Peyer's patch (tissue), 4 donors: ENCODE results near the gene HSF4. TPM values are rescaled to one million over a fixed set of nuclear protein-coding genes. Genes with fewer than 3 reads are reported as not detected.

Experiments
- DNase-seq, 3 donors: peaks; one replicate each; pipeline ENCODE4 v3.0.0-alpha.2; 2017 to 2019
- H3K27ac ChIP-seq, 4 donors: fragments of 200-600 bp; sonication (generic); one replicate each; pipeline ENCODE4 v1.5.1; 2016 to 2019
- H3K27me3 ChIP-seq, 2 donors: fragments of 200-600 bp; sonication (generic); one replicate each; pipeline ENCODE4 v1.5.1; 2019
- H3K36me3 ChIP-seq, 3 donors: fragments of 200-600 bp; sonication (generic); one replicate each; pipeline ENCODE4 v1.5.1; 2016 to 2019
- H3K4me1 ChIP-seq, 4 donors: fragments of 200-600 bp; sonication (generic); one replicate each; pipeline ENCODE4 v1.5.1; 2016 to 2019
- H3K4me3 ChIP-seq, 4 donors: fragments of 200-600 bp; sonication (generic); 1 replicate in 3 of 4; 2 replicates in 1 of 4; pipeline ENCODE4 v1.5.1; 2016 to 2019; ENCODE audit warnings: mild to moderate bottlenecking in 1 of 4
- H3K9me3 ChIP-seq, 4 donors: fragments of 200-600 bp; sonication (generic); one replicate each; pipeline ENCODE4 v1.5.1; 2016 to 2019; ENCODE audit warnings: mild to moderate bottlenecking in 1 of 4
- CTCF ChIP-seq, 6 experiments: fragments of 450-650 bp in 4 of 6; fragments of 200-600 bp in 2 of 6; sonication (generic) in 1 of 6; IDR thresholded peaks; one replicate each; pipeline ENCODE4 v1.5.1; 2017 to 2019; ENCODE audit warnings: antibody characterized with exemption in 6 of 6, mild to moderate bottlenecking in 3 of 6, moderate library complexity in 1 of 6
- POLR2A ChIP-seq, 2 donors: fragments of 450-650 bp; IDR thresholded peaks; one replicate each; pipeline ENCODE4 v1.5.1; 2017; ENCODE audit warnings: antibody characterized with exemption in 2 of 2, mild to moderate bottlenecking in 2 of 2, moderate library complexity in 2 of 2
- total RNA-seq, 4 donors: library from RNA; depleted of rRNA; stranded (reverse); fragments of >200 nt; gene quantifications; one replicate each; pipeline ENCODE4 v1.1.0, GENCODE V29; 2016

Gene HSF4
- total RNA-seq, 4 donors from 2014 or later, result 15.6 to 140 (median 69.8) TPM

GRCh38 chr16:67142342-67142741 lies 22.2 kb upstream of the HSF4 start:
- Histone ChIP-seq H3K9me3 (no peaks in the 10 kb centered on the region), H3K27ac (no peak overlapping the region), H3K4me1 (no peaks in the 10 kb centered on the region), H3K27me3 (no peaks in the 10 kb centered on the region), H3K36me3 (peaks cover 0 to 97% (median 4%) of the 10 kb centered on the region in 3 donors), H3K4me3 (no peak overlapping the region)
- TF ChIP-seq CTCF (IDR thresholded peaks at IDR 0.05) (no peak), POLR2A (IDR thresholded peaks at IDR 0.05) (no peak)
- no peak for DNase-seq

- peaks cover 0 to 79% (median 4%) of the 10 kb centered on the region in 3 donors for H3K36me3 ChIP-seq
- TF ChIP-seq POLR2A (IDR thresholded peaks at IDR 0.05), result no peak
- TF ChIP-seq CTCF (IDR thresholded peaks at IDR 0.05), result no peak
- H3K4me1 ChIP-seq, result peaks cover 0 to 2% (median 0%) of the 10 kb centered on the region in 4 donors
- H3K27me3 ChIP-seq, result no peaks in the 10 kb centered on the region
- no peak overlapping the region for H3K4me3 ChIP-seq
- no peak overlapping the region for H3K27ac ChIP-seq
- no peaks in the 10 kb centered on the region for H3K9me3 ChIP-seq
- no peak for DNase-seq
Measured at GRCh38 chr16:67144943-67145342, 19.6 kb upstream of the HSF4 start.

- Histone ChIP-seq H3K9me3 (no peaks in the 10 kb centered on the region), H3K27ac (no peak overlapping the region), H3K27me3 (no peaks in the 10 kb centered on the region), H3K4me3 (no peak overlapping the region), H3K36me3 (peaks cover 0 to 71% (median 4%) of the 10 kb centered on the region in 3 donors), H3K4me1 (peaks cover 0 to 10% (median 1%) of the 10 kb centered on the region in 4 donors)
- DNase-seq, result no peak
- TF ChIP-seq POLR2A (IDR thresholded peaks at IDR 0.05) (no peak), CTCF (IDR thresholded peaks at IDR 0.05) (no peak)
Measured at GRCh38 chr16:67145746-67146145, 18.8 kb upstream of the HSF4 start.

- Histone ChIP-seq H3K27me3 (no peaks in the 10 kb centered on the region), H3K27ac (no peak overlapping the region), H3K4me1 (peaks cover 0 to 19% (median 3%) of the 10 kb centered on the region in 4 donors), H3K36me3 (peaks cover 0 to 61% (median 4%) of the 10 kb centered on the region in 3 donors), H3K4me3 (no peak overlapping the region), H3K9me3 (no peaks in the 10 kb centered on the region)
- DNase-seq, result no peak
- no peak for TF ChIP-seq POLR2A (IDR thresholded peaks at IDR 0.05)
- TF ChIP-seq CTCF (IDR thresholded peaks at IDR 0.05), result no peak
Measured at GRCh38 chr16:67146523-67147357, 17.8 kb upstream of the HSF4 start.

- no peaks in the 10 kb centered on the region for H3K27me3 ChIP-seq
- TF ChIP-seq CTCF (IDR thresholded peaks at IDR 0.05), result no peak
- TF ChIP-seq POLR2A (IDR thresholded peaks at IDR 0.05), result no peak
- no peak overlapping the region for H3K27ac ChIP-seq
- no peak overlapping the region for H3K4me3 ChIP-seq
- H3K9me3 ChIP-seq, result no peaks in the 10 kb centered on the region
- no peak for DNase-seq
- peaks cover 0 to 19% (median 3%) of the 10 kb centered on the region in 4 donors for H3K4me1 ChIP-seq
- H3K36me3 ChIP-seq, result peaks cover 0 to 52% (median 4%) of the 10 kb centered on the region in 3 donors
Measured at GRCh38 chr16:67147437-67148140, 17.0 kb upstream of the HSF4 start.
